GM23248 (cell line): ENCODE measurements around the gene PDCD10. TPM values are rescaled to one million over a fixed set of nuclear protein-coding genes. Genes with fewer than 3 reads are reported as not detected.

Experiments
- DNase-seq: peaks from one replicate; pipeline ENCODE4 v3.0.0-alpha.2; 2015
- H2AFZ ChIP-seq: fragments of 200-600 bp; sonication (generic); 2 replicates; pipeline ENCODE4 v1.6.1; 2016; ENCODE audit warnings: antibody characterized with exemption
- H3F3A ChIP-seq: fragments of 200-600 bp; sonication (generic); 2 replicates; pipeline ENCODE4 v1.6.1; 2016; ENCODE audit warnings: mild to moderate bottlenecking, antibody characterized with exemption, mixed run types; ENCODE audit not compliant: insufficient read depth
- H3K27ac ChIP-seq: fragments of 200-600 bp; sonication (generic); 2 replicates; pipeline ENCODE4 v1.5.1; 2016; ENCODE audit warnings: mild to moderate bottlenecking
- H3K27me3 ChIP-seq: fragments of 200-600 bp; sonication (generic); replicated peaks from 2 replicates; pipeline ENCODE4 v1.6.1; 2016; ENCODE audit warnings: mild to moderate bottlenecking; ENCODE audit not compliant: insufficient read depth
- H3K36me3 ChIP-seq: fragments of 200-600 bp; sonication (generic); 2 replicates; pipeline ENCODE4 v1.6.1; 2016; ENCODE audit warnings: low read depth, mild to moderate bottlenecking
- H3K4me1 ChIP-seq: fragments of 200-600 bp; sonication (generic); 2 replicates; pipeline ENCODE4 v1.6.1; 2016; ENCODE audit warnings: mild to moderate bottlenecking; ENCODE audit not compliant: insufficient read depth
- H3K4me2 ChIP-seq: fragments of 200-600 bp; sonication (generic); one replicate; pipeline ENCODE4 v1.6.1; 2016; ENCODE audit warnings: mild to moderate bottlenecking; ENCODE audit not compliant: unreplicated experiment
- H3K4me3 ChIP-seq: fragments of 200-600 bp; sonication (generic); 2 replicates; pipeline ENCODE4 v1.5.1; 2016; ENCODE audit warnings: mild to moderate bottlenecking
- H3K79me2 ChIP-seq: fragments of 200-600 bp; sonication (generic); 2 replicates; pipeline ENCODE4 v1.6.1; 2016; ENCODE audit warnings: mild to moderate bottlenecking; ENCODE audit not compliant: insufficient read depth
- H3K9ac ChIP-seq: fragments of 200-600 bp; sonication (generic); 2 replicates; pipeline ENCODE4 v1.6.1; 2016; ENCODE audit warnings: mild to moderate bottlenecking
- H3K9me2 ChIP-seq: fragments of 200-600 bp; sonication (generic); 2 replicates; pipeline ENCODE4 v1.6.1; 2016; ENCODE audit warnings: mixed run types, mild to moderate bottlenecking, moderate library complexity; ENCODE audit not compliant: insufficient read depth
- H3K9me3 ChIP-seq: fragments of 200-600 bp; sonication (generic); one replicate; pipeline ENCODE4 v1.6.1; 2017; ENCODE audit warnings: low read depth
- H4K20me1 ChIP-seq: fragments of 200-600 bp; sonication (generic); 2 replicates; pipeline ENCODE4 v1.6.0; 2016; ENCODE audit not compliant: insufficient read depth
- EZH2 ChIP-seq: fragments of 200-600 bp; sonication (generic); IDR thresholded peaks from 2 replicates; pipeline ENCODE4 v1.6.1; 2018; ENCODE audit warnings: antibody characterized with exemption, mild to moderate bottlenecking; ENCODE audit not compliant: insufficient read depth, poor library complexity, severe bottlenecking
- EZH2phosphoT487 ChIP-seq: fragments of 200-600 bp; sonication (generic); IDR thresholded peaks from 2 replicates; pipeline ENCODE4 v1.6.1; 2018; ENCODE audit warnings: antibody characterized with exemption, moderate library complexity, mild to moderate bottlenecking, low read depth; ENCODE audit not compliant: insufficient read depth
- WGBS, 2 experiments: methylation state at CpG; one replicate each; pipeline ENCODE4 v1.1.6; 2015 to 2017; ENCODE audit warnings: low lambda C conversion rate in 2 of 2, low coverage in 1 of 2; ENCODE audit errors: missing lambda C conversion rate in 2 of 2; 5-methylcytosine and 5-hydroxymethylcytosine counted together
- in situ Hi-C: fragments of 300-500 bp; cut with MboI; formaldehyde crosslinking; loops from 2 replicates; pipeline ENCODE4 v1.15.0; 2020
- polyA plus RNA-seq: library from polyadenylated mRNA; unstranded; fragments of >200 nt; fragmentation: Nextera tagmentation; extraction: Ambion mirVana; gene quantifications from 2 replicates; pipeline ENCODE4 v1.2.1, GENCODE V29; 2016
- total RNA-seq: library from RNA; depleted of rRNA; stranded (reverse); fragments of >200 nt; shearing (Covaris generic); gene quantifications from 2 replicates; pipeline ENCODE4 v1.2.3, GENCODE V29; 2014

Gene PDCD10
- total and polyA plus RNA-seq, 2 experiments from 2014 or later, result 61.7 to 71.6 TPM

- Histone ChIP-seq H3K4me1 (no peaks in the 10 kb centered on the region), H3F3A (no peaks in the 10 kb centered on the region), H3K27me3 (no peaks in the 10 kb centered on the region), H2AFZ (no peak overlapping the region), H3K79me2 (no peaks in the 10 kb centered on the region), H3K36me3 (no peaks in the 10 kb centered on the region), H3K9me3 (no peaks in the 10 kb centered on the region), H3K9me2 (peaks cover 4% of the 10 kb centered on the region; the same call in 1 of the 2 replicates), H4K20me1 (no peaks in the 10 kb centered on the region), H3K27ac (no peak overlapping the region), H3K9ac (no peak overlapping the region), H3K4me3 (no peak overlapping the region), H3K4me2 (no peak overlapping the region)
- 4 to 5% methylated on average over 4 of the region's 4 CpGs for WGBS, 2 experiments
- in situ Hi-C loops, result no loop called here
- TF ChIP-seq EZH2phosphoT487 (no peak), EZH2 (no peak)
- no peak for DNase-seq
Observed at GRCh38 chr3:167776066-167776685, 41.5 kb upstream of the PDCD10 start.

- H3K79me2 ChIP-seq, result no peaks in the 10 kb centered on the region
- WGBS, 2 experiments, result 55 to 67% methylated on average over 1 of the region's 1 CpG
- H3K9me2 ChIP-seq, result no peaks in the 10 kb centered on the region
- H3K27me3 ChIP-seq, result no peaks in the 10 kb centered on the region
- no peak overlapping the region for H3K4me3 ChIP-seq
- H3K36me3 ChIP-seq, result no peaks in the 10 kb centered on the region
- no peaks in the 10 kb centered on the region for H3K9me3 ChIP-seq
- no peaks in the 10 kb centered on the region for H3K4me1 ChIP-seq
- H2AFZ ChIP-seq, result no peak overlapping the region
- no peak overlapping the region for H3K27ac ChIP-seq
- H4K20me1 ChIP-seq, result no peaks in the 10 kb centered on the region
- H3K4me2 ChIP-seq, result no peak overlapping the region
- H3F3A ChIP-seq, result no peaks in the 10 kb centered on the region
- TF ChIP-seq EZH2phosphoT487 (no peak), EZH2 (no peak)
- H3K9ac ChIP-seq, result no peak overlapping the region
- DNase-seq, result no peak
- in situ Hi-C loops, result no loop called here
Observed at GRCh38 chr3:167773584-167773983, 38.9 kb upstream of the PDCD10 start.

DNA sequence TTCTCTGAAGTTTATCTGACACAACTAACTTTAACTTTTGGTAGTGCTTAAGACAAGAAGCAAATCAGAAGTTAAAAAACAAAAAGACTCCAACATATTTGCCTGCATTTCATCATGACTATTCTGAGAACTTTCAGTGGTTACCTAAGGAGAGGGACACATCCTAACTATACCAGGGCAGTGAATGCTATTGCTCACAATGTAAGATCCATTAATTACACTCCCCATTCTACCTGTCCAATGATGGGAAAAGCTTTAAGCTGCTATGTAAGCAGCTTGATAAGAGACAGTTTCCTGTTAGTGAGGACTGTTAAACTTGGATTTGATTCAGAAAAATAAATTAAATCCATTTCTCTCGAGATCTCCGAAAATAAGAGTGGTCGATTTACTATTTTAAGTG is 38.3 kb upstream of the PDCD10 start:
- Histone ChIP-seq H3K4me1 (no peaks in the 10 kb centered on the region), H3K9me3 (no peaks in the 10 kb centered on the region), H3K4me3 (no peak overlapping the region), H3K9ac (no peak overlapping the region), H3K36me3 (no peaks in the 10 kb centered on the region), H2AFZ (no peak overlapping the region), H3K27me3 (no peaks in the 10 kb centered on the region), H4K20me1 (no peaks in the 10 kb centered on the region), H3K27ac (no peak overlapping the region), H3K9me2 (no peaks in the 10 kb centered on the region), H3K79me2 (no peaks in the 10 kb centered on the region), H3K4me2 (no peak overlapping the region), H3F3A (no peaks in the 10 kb centered on the region)
- no peak for TF ChIP-seq EZH2
- no peak for TF ChIP-seq EZH2phosphoT487
- in situ Hi-C loops, result no loop called here
- DNase-seq, result no peak
- 6 to 8% methylated on average over 3 of the region's 3 CpGs for WGBS, 2 experiments

GRCh38 chr3:167762296-167762695 is 27.6 kb upstream of the PDCD10 start:
- DNase-seq, result no peak
- Histone ChIP-seq H3K4me2 (no peak overlapping the region), H3F3A (no peaks in the 10 kb centered on the region), H3K27me3 (no peaks in the 10 kb centered on the region; the same call in 1 of the 2 replicates), H3K9ac (no peak overlapping the region), H3K9me3 (no peaks in the 10 kb centered on the region), H3K4me1 (no peaks in the 10 kb centered on the region), H3K36me3 (no peaks in the 10 kb centered on the region), H3K4me3 (no peak overlapping the region), H3K9me2 (no peaks in the 10 kb centered on the region), H3K27ac (no peak overlapping the region), H4K20me1 (no peaks in the 10 kb centered on the region), H3K79me2 (no peaks in the 10 kb centered on the region), H2AFZ (no peak overlapping the region)
- 8 to 16% methylated on average over 2 of the region's 2 CpGs for WGBS, 2 experiments
- in situ Hi-C loops, result no loop called here
- TF ChIP-seq EZH2 (no peak), EZH2phosphoT487 (no peak)
